Stimulated activated CD8-positive, alpha-beta memory T cell treated with anti-CD3 and anti-CD28 coated beads, Interleukin-15, amount 100 ng/mL, for 24 hours (primary cell): ENCODE measurements around the gene FBLIM1.

ENCODE experiments used
- DNase-seq: peaks from one replicate; pipeline ENCODE4 v3.0.0-alpha.2; 2020; ENCODE audit warnings: low read depth

The FBLIM1 gene

GRCh38 chr1:15731735-15732685 lies 26.6 kb upstream of the FBLIM1 start:
- DNase-seq, result no peak

- no peak for DNase-seq
These were observed 25.9 kb upstream of the FBLIM1 start for GRCh38 chr1:15732686-15733081.

- no peak for DNase-seq
These were observed 25.3 kb upstream of the FBLIM1 start for GRCh38 chr1:15733218-15733725.

GRCh38 chr1:15733726-15734226 lies 24.8 kb upstream of the FBLIM1 start:
- no peak for DNase-seq

- DNase-seq, result no peak
These were observed 24.3 kb upstream of the FBLIM1 start for GRCh38 chr1:15734296-15734695.

GRCh38 chr1:15734901-15735300 lies 23.7 kb upstream of the FBLIM1 start:
- DNase-seq, result no peak

- no peak for DNase-seq
These were observed 23.1 kb upstream of the FBLIM1 start for GRCh38 chr1:15735304-15736037.

- DNase-seq, result no peak
These were observed 22.3 kb upstream of the FBLIM1 start, which contains the start of gene SLC25A34 for GRCh38 chr1:15736038-15736891. Gene SLC25A34 (plus strand): TSS chr1:15736258. CDS start chr1:15736486, 228 bp downstream.

- DNase-seq, result no peak
These were observed 21.7 kb upstream of the FBLIM1 start for GRCh38 chr1:15736892-15737261.

GRCh38 chr1:15737324-15738319 lies 21.0 kb upstream of the FBLIM1 start:
- no peak for DNase-seq

- no peak for DNase-seq
These were observed 20.0 kb upstream of the FBLIM1 start for GRCh38 chr1:15738416-15739113.

GRCh38 chr1:15739259-15739658 lies 19.3 kb upstream of the FBLIM1 start:
- no peak for DNase-seq

GRCh38 chr1:15739745-15740144 lies 18.9 kb upstream of the FBLIM1 start:
- no peak for DNase-seq

GRCh38 chr1:15740924-15741850 lies 17.4 kb upstream of the FBLIM1 start:
- DNase-seq, result peak; percentile 29

- DNase-seq, result no peak
These were observed 16.2 kb upstream of the FBLIM1 start, which contains the start of gene TMEM82 for GRCh38 chr1:15742339-15742801. Gene TMEM82 (plus strand): TSS chr1:15742499. CDS start chr1:15742560, 61 bp downstream.

- DNase-seq, result no peak
These were observed 14.4 kb upstream of the FBLIM1 start for GRCh38 chr1:15744122-15744679.

GRCh38 chr1:15747378-15747777 lies 11.2 kb upstream of the FBLIM1 start:
- no peak for DNase-seq

- DNase-seq, result no peak
These were observed 10.3 kb upstream of the FBLIM1 start for GRCh38 chr1:15748264-15748663.
